ENCODE measurements around the gene LNPK.
"Not testable (repeated sequence)": the region's sequence is repeated elsewhere in the genome, so short reads cannot be mapped to it uniquely, and the experiment has no call there.

The LNPK gene

GRCh38 chr2:175904035-175904434, 98.0 kb downstream of the LNPK start:
- Histone ChIP-seq H2AFZ (ENCODE audit: low read length) (no peak overlapping the region), H3K4me1 (ENCODE audit: low read length) (0 out of 2 replicates have a peak, but pooled peaks cover 7% of the 10 kb centered on the region), H3K79me2 (ENCODE audit: low read length) (no peaks in the 10 kb centered on the region), H3K4me3 (ENCODE audit: low read length) (no peak overlapping the region), H3K27me3 (replicated peaks; ENCODE audit: insufficient read depth, low read length) (no peaks in the 10 kb centered on the region), H3K9me3 (replicated peaks; ENCODE audit: insufficient read depth, low read length) (no peaks in the 10 kb centered on the region), H4K20me1 (ENCODE audit: insufficient read depth, low read length) (no peaks in the 10 kb centered on the region), H3K27ac (ENCODE audit: low read length) (no peak overlapping the region), H3K9me2 (replicated peaks; ENCODE audit: insufficient read depth, low read length) (no peaks in the 10 kb centered on the region), H3K4me2 (ENCODE audit: low read depth, low read length) (no peak overlapping the region), H3F3A (ENCODE audit: insufficient read depth, low read length) (no peaks in the 10 kb centered on the region), H3K9ac (ENCODE audit: low read length) (no peak overlapping the region), H3K36me3 (replicated peaks; ENCODE audit: insufficient read depth, low read length) (no peaks in the 10 kb centered on the region)
- TF ChIP-seq CTCF (IDR thresholded peaks at IDR 0.05; ENCODE audit: low read length) (no peak), EZH2phosphoT487 (IDR thresholded peaks at IDR 0.05; ENCODE audit: low read length) (no peak), EZH2 (optimal IDR thresholded peaks at IDR 0.05; ENCODE audit: low read depth, low read length) (no peak)
- no peak for DNase-seq

- H3K27ac ChIP-seq (ENCODE audit: low read length): no peak overlapping the region
- H3F3A ChIP-seq (ENCODE audit: insufficient read depth, low read length): no peaks in the 10 kb centered on the region
- no peaks in the 10 kb centered on the region for H3K36me3 ChIP-seq (replicated peaks; ENCODE audit: insufficient read depth, low read length)
- H3K9ac ChIP-seq (ENCODE audit: low read length): no peak overlapping the region
- no peaks in the 10 kb centered on the region for H3K9me3 ChIP-seq (replicated peaks; ENCODE audit: insufficient read depth, low read length)
- H3K4me2 ChIP-seq (ENCODE audit: low read depth, low read length): no peak overlapping the region
- H3K27me3 ChIP-seq (replicated peaks; ENCODE audit: insufficient read depth, low read length): no peaks in the 10 kb centered on the region
- DNase-seq: no peak
- H3K4me3 ChIP-seq (ENCODE audit: low read length): no peak overlapping the region
- H4K20me1 ChIP-seq (ENCODE audit: insufficient read depth, low read length): no peaks in the 10 kb centered on the region
- H3K79me2 ChIP-seq (ENCODE audit: low read length): no peaks in the 10 kb centered on the region
- H2AFZ ChIP-seq (ENCODE audit: low read length): no peak overlapping the region
- 0 out of 2 replicates have a peak, but pooled peaks cover 7% of the 10 kb centered on the region for H3K4me1 ChIP-seq (ENCODE audit: low read length)
- TF ChIP-seq EZH2phosphoT487 (IDR thresholded peaks at IDR 0.05; ENCODE audit: low read length): no peak
- no peak for TF ChIP-seq CTCF (IDR thresholded peaks at IDR 0.05; ENCODE audit: low read length)
- TF ChIP-seq EZH2 (optimal IDR thresholded peaks at IDR 0.05; ENCODE audit: low read depth, low read length): no peak
- H3K9me2 ChIP-seq (replicated peaks; ENCODE audit: insufficient read depth, low read length): no peaks in the 10 kb centered on the region
These were observed 98.6 kb downstream of the LNPK start for GRCh38 chr2:175903384-175903936.

GRCh38 chr2:175895957-175896356, 106.1 kb downstream of the LNPK start:
- H3K4me2 ChIP-seq (ENCODE audit: low read depth, low read length); H3K27me3 ChIP-seq (replicated peaks; ENCODE audit: insufficient read depth, low read length); H3K9me3 ChIP-seq (replicated peaks; ENCODE audit: insufficient read depth, low read length); H3K27ac ChIP-seq (ENCODE audit: low read length); H3K9me2 ChIP-seq (replicated peaks; ENCODE audit: insufficient read depth, low read length); H3F3A ChIP-seq (ENCODE audit: insufficient read depth, low read length); H4K20me1 ChIP-seq (ENCODE audit: insufficient read depth, low read length); H3K4me3 ChIP-seq (ENCODE audit: low read length); H3K9ac ChIP-seq (ENCODE audit: low read length); H3K4me1 ChIP-seq (ENCODE audit: low read length); DNase-seq; H2AFZ ChIP-seq (ENCODE audit: low read length); H3K79me2 ChIP-seq (ENCODE audit: low read length); H3K36me3 ChIP-seq (replicated peaks; ENCODE audit: insufficient read depth, low read length): not testable (repeated sequence)

- H3F3A ChIP-seq (ENCODE audit: insufficient read depth, low read length): no peaks in the 10 kb centered on the region
- DNase-seq: no peak
- no peak overlapping the region for H3K27ac ChIP-seq (ENCODE audit: low read length)
- H3K9me3 ChIP-seq (replicated peaks; ENCODE audit: insufficient read depth, low read length): no peaks in the 10 kb centered on the region
- no peak for TF ChIP-seq EZH2 (optimal IDR thresholded peaks at IDR 0.05; ENCODE audit: low read depth, low read length)
- TF ChIP-seq CTCF (IDR thresholded peaks at IDR 0.05; ENCODE audit: low read length): no peak
- TF ChIP-seq EZH2phosphoT487 (IDR thresholded peaks at IDR 0.05; ENCODE audit: low read length): no peak
- no peak overlapping the region for H2AFZ ChIP-seq (ENCODE audit: low read length)
- H3K4me3 ChIP-seq (ENCODE audit: low read length): no peak overlapping the region
- H3K9me2 ChIP-seq (replicated peaks; ENCODE audit: insufficient read depth, low read length): no peaks in the 10 kb centered on the region
- no peaks in the 10 kb centered on the region for H3K27me3 ChIP-seq (replicated peaks; ENCODE audit: insufficient read depth, low read length)
- H3K79me2 ChIP-seq (ENCODE audit: low read length): no peaks in the 10 kb centered on the region
- no peaks in the 10 kb centered on the region for H4K20me1 ChIP-seq (ENCODE audit: insufficient read depth, low read length)
- H3K4me1 ChIP-seq (ENCODE audit: low read length): no peaks in the 10 kb centered on the region
- H3K4me2 ChIP-seq (ENCODE audit: low read depth, low read length): no peak overlapping the region
- no peak overlapping the region for H3K9ac ChIP-seq (ENCODE audit: low read length)
- H3K36me3 ChIP-seq (replicated peaks; ENCODE audit: insufficient read depth, low read length): no peaks in the 10 kb centered on the region
These were observed 110.0 kb downstream of the LNPK start for GRCh38 chr2:175892046-175892445.
